Ovary (tissue), 3 donors: ENCODE results near the gene MAD1L1.

Source experiments
- EP300 ChIP-seq: sonication (generic); formaldehyde crosslinking; IDR thresholded peaks from one replicate; pipeline ENCODE4 v1.6.1; 2017; ENCODE audit warnings: antibody characterized with exemption
- POLR2A ChIP-seq: fragments of 450-650 bp; IDR thresholded peaks from one replicate; pipeline ENCODE4 v1.6.1; 2017; ENCODE audit warnings: antibody characterized with exemption, mild to moderate bottlenecking, moderate library complexity
- TF ChIP-seq, protein P1 (sequence below), 3 donors: fragments of 450-650 bp in 2 of 3; fragments of 200-600 bp in 1 of 3; IDR thresholded peaks; one replicate each; pipeline versions ENCODE4 v1.5.1 to v1.8.0; 2016 to 2022; ENCODE audit warnings: antibody characterized with exemption in 3 of 3, mild to moderate bottlenecking in 1 of 3
- donor health status: DM: no; HTN: no; CAD: no.

- TF ChIP-seq POLR2A = no peak
- TF ChIP-seq, protein P1, sequence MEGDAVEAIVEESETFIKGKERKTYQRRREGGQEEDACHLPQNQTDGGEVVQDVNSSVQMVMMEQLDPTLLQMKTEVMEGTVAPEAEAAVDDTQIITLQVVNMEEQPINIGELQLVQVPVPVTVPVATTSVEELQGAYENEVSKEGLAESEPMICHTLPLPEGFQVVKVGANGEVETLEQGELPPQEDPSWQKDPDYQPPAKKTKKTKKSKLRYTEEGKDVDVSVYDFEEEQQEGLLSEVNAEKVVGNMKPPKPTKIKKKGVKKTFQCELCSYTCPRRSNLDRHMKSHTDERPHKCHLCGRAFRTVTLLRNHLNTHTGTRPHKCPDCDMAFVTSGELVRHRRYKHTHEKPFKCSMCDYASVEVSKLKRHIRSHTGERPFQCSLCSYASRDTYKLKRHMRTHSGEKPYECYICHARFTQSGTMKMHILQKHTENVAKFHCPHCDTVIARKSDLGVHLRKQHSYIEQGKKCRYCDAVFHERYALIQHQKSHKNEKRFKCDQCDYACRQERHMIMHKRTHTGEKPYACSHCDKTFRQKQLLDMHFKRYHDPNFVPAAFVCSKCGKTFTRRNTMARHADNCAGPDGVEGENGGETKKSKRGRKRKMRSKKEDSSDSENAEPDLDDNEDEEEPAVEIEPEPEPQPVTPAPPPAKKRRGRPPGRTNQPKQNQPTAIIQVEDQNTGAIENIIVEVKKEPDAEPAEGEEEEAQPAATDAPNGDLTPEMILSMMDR (IDR thresholded peaks at IDR 0.05) = no peak
- no peak for TF ChIP-seq EP300
These were observed 114.0 kb downstream of the MAD1L1 start for GRCh38 chr7:2118630-2119190.
